CD8-positive, alpha-beta memory T cell (primary cell): ENCODE data around the gene NUP214. TPM values are rescaled to one million over a fixed set of nuclear protein-coding genes. Genes with fewer than 3 reads are reported as not detected.

Source experiments
- CTCF ChIA-PET: fragments of 350-600 bp; sonication (Branson Sonifier 250); formaldehyde crosslinking; loops from one replicate; lab custom pipeline; 2021; ENCODE audit warnings: antibody characterized with exemption; lab: Charles Lee
- POLR2A ChIA-PET: fragments of 350-600 bp; sonication (Branson Sonifier 250); formaldehyde crosslinking; loops from one replicate; lab custom pipeline; 2021; ENCODE audit warnings: antibody characterized with exemption; lab: Charles Lee
- DNase-seq, 5 donors: peaks; one replicate each; pipeline versions ENCODE4 v3.0.0 to v3.0.0-alpha.2; 2020 to 2022; ENCODE audit warnings: mixed read lengths in 1 of 5
- H3K27ac ChIP-seq: one replicate; pipeline ENCODE4 v1.7.0; 2013; ENCODE audit warnings: low read depth, mild to moderate bottlenecking, low read length, moderate library complexity
- H3K27me3 ChIP-seq: 2 replicates; pipeline ENCODE4 v1.7.0; 2013; ENCODE audit warnings: low read length, mild to moderate bottlenecking; ENCODE audit not compliant: insufficient read depth, poor library complexity, severe bottlenecking
- H3K36me3 ChIP-seq: 2 replicates; pipeline ENCODE4 v1.7.0; 2013; ENCODE audit warnings: mild to moderate bottlenecking, low read length, moderate library complexity; ENCODE audit not compliant: insufficient read depth
- H3K4me1 ChIP-seq: 2 replicates; pipeline ENCODE4 v1.7.0; 2013; ENCODE audit warnings: mild to moderate bottlenecking, low read length, moderate library complexity; ENCODE audit not compliant: insufficient read depth
- H3K4me3 ChIP-seq: 2 replicates; pipeline ENCODE4 v1.7.0; 2013; ENCODE audit warnings: mild to moderate bottlenecking, low read length
- H3K9me3 ChIP-seq: 2 replicates; pipeline ENCODE4 v1.7.0; 2013; ENCODE audit warnings: mild to moderate bottlenecking, low read length
- H3K27ac Mint-ChIP-seq, 8 donors: one replicate each; pipeline ENCODE4 v1.8.0; 2020 to 2021; ENCODE audit warnings: mixed read lengths in 8 of 8, mild to moderate bottlenecking in 6 of 8, inconsistent platforms in 3 of 8, moderate library complexity in 3 of 8
- H3K27me3 Mint-ChIP-seq, 2 donors: one replicate each; pipeline ENCODE4 v1.8.0; 2020 to 2021; ENCODE audit warnings: mixed read lengths in 2 of 2, mild to moderate bottlenecking in 1 of 2, moderate library complexity in 1 of 2
- H3K36me3 Mint-ChIP-seq, 3 donors: one replicate each; pipeline ENCODE4 v1.8.0; 2020 to 2021; ENCODE audit warnings: mixed read lengths in 3 of 3, inconsistent platforms in 1 of 3, mild to moderate bottlenecking in 1 of 3
- H3K4me1 Mint-ChIP-seq, 3 donors: one replicate each; pipeline ENCODE4 v1.8.0; 2020 to 2021; ENCODE audit warnings: mixed read lengths in 3 of 3, inconsistent platforms in 1 of 3, mild to moderate bottlenecking in 1 of 3
- H3K4me3 Mint-ChIP-seq, 7 donors: one replicate each; pipeline ENCODE4 v1.8.0; 2020 to 2021; ENCODE audit warnings: mixed read lengths in 7 of 7, mild to moderate bottlenecking in 6 of 7, moderate library complexity in 4 of 7, inconsistent platforms in 2 of 7
- H3K9me3 Mint-ChIP-seq, 5 donors: one replicate each; pipeline ENCODE4 v1.8.0; 2020 to 2022; ENCODE audit warnings: mixed read lengths in 5 of 5, mild to moderate bottlenecking in 3 of 5, moderate library complexity in 2 of 5, inconsistent platforms in 1 of 5
- polyA plus RNA-seq: library from polyadenylated mRNA; unstranded; fragments of 300-500 nt; fragmentation: Illumina TruSeq; gene quantifications from one replicate; pipeline ENCODE4 v1.2.3, GENCODE V29; 2021
- total RNA-seq, 2 experiments: library from RNA; stranded (reverse); gene quantifications; one replicate each; pipeline ENCODE4 v1.2.3, GENCODE V29; 2021

Gene NUP214
- total and polyA plus RNA-seq, 3 experiments from 2014 or later: 21.3 to 69.5 (median 69.2) TPM

DNA sequence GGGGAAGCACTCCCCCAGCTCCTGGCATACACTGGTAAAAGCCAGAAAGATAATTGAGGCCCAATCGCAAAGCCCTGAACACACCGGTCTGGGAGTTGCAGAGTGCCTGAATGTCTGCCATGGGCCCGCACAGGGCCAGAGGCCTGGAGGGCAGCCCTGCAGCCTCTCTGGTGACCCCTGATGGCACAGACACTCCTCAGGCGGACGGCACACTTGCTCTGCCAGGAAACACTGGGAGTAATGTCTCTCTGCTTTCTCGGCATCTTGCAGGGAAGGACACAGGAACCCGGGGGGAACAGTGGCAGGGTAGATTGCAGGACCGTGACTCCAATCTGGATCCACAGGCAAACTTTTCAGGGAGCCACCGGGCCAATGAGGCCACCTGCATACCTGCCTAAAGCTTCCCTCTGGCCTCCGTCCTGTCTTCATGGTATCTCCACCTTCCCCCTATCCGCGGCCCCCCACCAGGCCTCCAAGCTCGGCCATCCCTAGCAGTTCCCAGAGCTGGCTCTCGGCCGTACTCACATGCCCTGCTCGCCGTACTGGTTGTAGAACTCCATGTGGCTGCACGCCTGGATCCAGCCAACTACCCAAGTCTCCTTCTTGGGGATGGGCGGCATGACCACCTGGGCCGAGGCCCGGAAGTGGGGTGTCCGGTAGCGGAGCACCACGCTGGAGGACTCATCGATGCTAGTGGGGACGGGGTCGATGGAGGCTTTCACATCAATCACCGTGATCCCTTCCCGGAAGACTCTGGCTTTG, 150.1 kb downstream of the NUP214 start:
- H3K4me3 ChIP-seq: peak overlapping the region; percentile 82
- no peaks in the 10 kb centered on the region for H3K9me3 ChIP-seq
- peaks cover 0 to 2% of the 10 kb centered on the region in 2 donors for H3K27me3 Mint-ChIP-seq
- ChIA-PET POLR2A (interaction anchor here (0.6 to 13.6 kb wide), 6 partner anchors 9 to 73 kb away, joined by 3 to 300 read pairs (median 6); no protein-coding TSS in a partner anchor), CTCF (interaction anchor here (0.5 to 16.5 kb wide), 6 partner anchors 12 to 94 kb away, joined by 3 to 248 read pairs (median 4); no protein-coding TSS in a partner anchor)
- H3K4me1 ChIP-seq: peaks cover 37% of the 10 kb centered on the region
- peak overlapping the region; percentile 90 to 100 (median 96) for H3K4me3 Mint-ChIP-seq
- H3K4me1 Mint-ChIP-seq: peaks cover 35 to 42% (median 39%) of the 10 kb centered on the region in 3 donors
- no peaks in the 10 kb centered on the region for H3K9me3 Mint-ChIP-seq
- no peak for DNase-seq
- H3K36me3 ChIP-seq: peaks cover 4% of the 10 kb centered on the region
- H3K27ac Mint-ChIP-seq: peak overlapping the region; percentile 79 to 99 (median 96)
- H3K27me3 ChIP-seq: no peaks in the 10 kb centered on the region
- peak overlapping the region; percentile 94 for H3K27ac ChIP-seq
- peaks cover 3 to 48% (median 14%) of the 10 kb centered on the region in 3 donors for H3K36me3 Mint-ChIP-seq

DNA sequence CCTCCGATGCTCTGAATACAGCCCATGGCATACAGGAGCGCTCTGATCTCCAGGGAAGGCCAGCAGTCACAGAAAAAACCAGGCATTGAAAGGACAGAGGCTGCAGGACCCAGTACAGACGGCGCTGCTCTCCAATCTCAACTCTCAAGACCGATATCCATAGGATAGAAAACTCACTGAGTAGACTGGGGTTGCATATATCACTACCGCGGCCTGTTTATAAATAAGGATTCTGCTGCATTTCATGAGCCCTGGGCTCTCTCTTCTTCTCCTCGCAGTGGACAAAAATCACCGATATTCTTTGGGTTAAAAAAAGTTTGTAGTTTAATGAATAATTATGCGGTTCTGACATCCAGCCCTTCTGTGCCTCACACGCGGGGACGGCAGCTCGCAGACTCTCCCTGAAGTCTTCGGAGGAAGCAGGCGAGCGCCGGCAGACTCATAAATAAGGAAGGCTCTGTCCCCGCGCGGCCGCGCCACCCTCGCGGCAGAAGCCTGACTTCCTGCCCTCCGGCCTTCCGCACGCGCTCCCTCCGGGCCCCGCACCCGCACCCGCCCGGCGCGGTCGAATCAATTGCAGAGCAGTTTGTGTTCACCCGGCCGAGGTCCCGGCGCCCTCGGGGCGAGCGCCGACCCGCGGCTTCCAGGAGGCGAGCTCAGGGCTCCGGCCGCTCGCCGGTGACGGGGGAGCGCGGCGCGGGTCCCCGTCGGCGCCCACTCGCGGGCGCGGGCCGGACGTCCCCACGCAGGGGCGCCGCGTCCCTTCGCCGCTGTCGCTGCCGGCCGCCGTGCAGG, 150.9 kb downstream of the NUP214 start, which contains the start of gene FAM78A:
Gene FAM78A (minus strand): TSS at position 417 of the 795 bp plus-strand sequence. CDS start 331 bp downstream, at position 86.
- peaks cover 29% of the 10 kb centered on the region for H3K4me1 ChIP-seq
- H3K9me3 Mint-ChIP-seq: no peaks in the 10 kb centered on the region
- peak in 4 of 5 donors; percentile 28 to 68 (median 49) for DNase-seq
- H3K36me3 Mint-ChIP-seq: peaks cover 3 to 48% (median 14%) of the 10 kb centered on the region in 3 donors
- peak within 1 kb of the TSS; percentile 90 to 100 (median 96) for H3K4me3 Mint-ChIP-seq
- H3K4me1 Mint-ChIP-seq: peaks cover 27 to 39% (median 34%) of the 10 kb centered on the region in 3 donors
- no peaks in the 10 kb centered on the region for H3K27me3 ChIP-seq
- peaks cover 4% of the 10 kb centered on the region for H3K36me3 ChIP-seq
- peak within 1 kb of the TSS; percentile 94 for H3K27ac ChIP-seq
- H3K27ac Mint-ChIP-seq: peak within 1 kb of the TSS; percentile 79 to 99 (median 96)
- ChIA-PET POLR2A (interaction anchor here (0.6 to 13.6 kb wide), 4 partner anchors 12 to 74 kb away, joined by 3 to 300 read pairs (median 6); no protein-coding TSS in a partner anchor), CTCF (interaction anchor here (1.6 to 16.5 kb wide), 3 partner anchors 21 to 60 kb away, joined by 4 to 248 read pairs (median 12); no protein-coding TSS in a partner anchor)
- H3K4me3 ChIP-seq: peak within 1 kb of the TSS; percentile 82
- H3K27me3 Mint-ChIP-seq: peaks cover 0 to 2% of the 10 kb centered on the region in 2 donors
- no peaks in the 10 kb centered on the region for H3K9me3 ChIP-seq

DNA sequence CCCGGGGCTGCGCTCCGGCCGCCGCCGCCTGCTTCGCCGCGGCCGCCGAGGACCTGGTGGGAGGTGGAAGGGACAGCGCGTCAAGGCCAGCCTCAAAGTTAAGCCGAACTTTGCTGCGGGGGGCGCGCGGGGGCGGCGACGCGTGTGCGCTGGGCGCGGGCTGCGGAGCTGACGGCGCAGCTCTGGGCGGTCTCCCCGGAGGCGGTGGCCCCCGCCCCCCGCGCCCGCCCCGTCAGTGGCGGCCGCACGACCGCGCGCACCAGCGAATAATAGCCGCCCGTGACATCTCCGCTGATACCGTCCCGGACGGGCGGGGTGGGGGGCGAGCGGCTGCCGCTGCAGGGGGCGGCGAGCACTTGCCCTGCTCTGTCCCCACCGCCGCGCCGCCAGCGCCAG, 151.5 kb downstream of the NUP214 start:
- Mint-ChIP-seq H3K4me1 (peaks cover 25 to 37% (median 32%) of the 10 kb centered on the region in 3 donors), H3K9me3 (no peaks in the 10 kb centered on the region), H3K4me3 (peak overlapping the region; percentile 41 to 98 (median 59)), H3K27me3 (peaks cover 0 to 2% of the 10 kb centered on the region in 2 donors), H3K36me3 (peaks cover 3 to 43% (median 14%) of the 10 kb centered on the region in 3 donors), H3K27ac (peak overlapping the region in 1 of 8 donors; percentile 96)
- Histone ChIP-seq H3K4me3 (peak overlapping the region; percentile 54), H3K4me1 (peaks cover 26% of the 10 kb centered on the region), H3K27ac (peak overlapping the region; percentile 67), H3K27me3 (no peaks in the 10 kb centered on the region), H3K36me3 (peaks cover 4% of the 10 kb centered on the region), H3K9me3 (no peaks in the 10 kb centered on the region)
- peak; percentile 38 to 72 (median 48) for DNase-seq
- CTCF ChIA-PET: interaction anchor here (1.6 to 16.5 kb wide), 2 partner anchors 22 to 35 kb away, joined by 4 to 248 read pairs; no protein-coding TSS in a partner anchor
- POLR2A ChIA-PET: interaction anchor here (1.7 to 13.6 kb wide), 3 partner anchors 13 to 39 kb away, joined by 5 to 300 read pairs (median 6); no protein-coding TSS in a partner anchor

DNA sequence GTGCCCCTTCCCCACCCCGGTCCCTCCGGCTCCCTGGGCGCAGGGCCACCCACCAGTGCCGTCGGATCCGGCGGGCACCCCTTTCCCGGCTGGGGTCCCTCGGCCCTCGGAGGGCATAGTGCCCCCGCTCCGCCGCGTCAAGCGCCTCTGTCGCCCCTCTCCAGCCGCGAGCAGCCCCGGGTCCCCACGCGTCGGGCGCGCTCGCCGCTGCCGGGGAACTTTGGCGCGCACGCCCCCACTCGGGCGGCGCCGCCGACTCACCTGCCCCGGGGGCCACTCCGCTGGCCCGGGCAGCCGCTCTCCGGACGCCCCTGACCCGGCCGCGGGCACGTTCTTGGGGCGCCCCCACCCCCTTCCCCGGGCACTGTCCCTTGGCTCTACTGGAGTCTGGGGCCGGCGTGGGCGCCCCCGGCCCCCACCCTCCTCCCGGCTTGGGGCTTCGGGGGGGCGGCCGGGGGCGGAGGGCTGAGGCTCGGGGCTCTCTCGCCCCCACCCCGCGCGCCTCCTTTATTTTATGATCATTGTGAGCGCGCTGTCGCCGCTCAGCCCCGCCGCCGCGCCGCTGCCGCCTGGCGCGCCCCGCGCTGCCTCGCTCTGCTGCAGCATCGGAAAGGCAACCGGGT, 152.0 kb downstream of the NUP214 start:
- DNase-seq: peak in 3 of 5 donors; percentile 38 to 62 (median 51)
- Histone ChIP-seq H3K4me3 (peak overlapping the region; percentile 54), H3K27me3 (no peaks in the 10 kb centered on the region), H3K9me3 (no peaks in the 10 kb centered on the region), H3K36me3 (peaks cover 4% of the 10 kb centered on the region), H3K27ac (peak overlapping the region; percentile 67), H3K4me1 (peaks cover 26% of the 10 kb centered on the region)
- ChIA-PET POLR2A (interaction anchor here (0.9 to 13.6 kb wide), 8 partner anchors 8 to 96 kb away, joined by 3 to 300 read pairs (median 8); no protein-coding TSS in a partner anchor), CTCF (interaction anchor here (1.4 to 16.5 kb wide), 4 partner anchors 9 to 36 kb away, joined by 4 to 248 read pairs (median 6); no protein-coding TSS in a partner anchor)
- Mint-ChIP-seq H3K27me3 (peaks cover 0 to 2% of the 10 kb centered on the region in 2 donors), H3K4me1 (peaks cover 25 to 37% (median 32%) of the 10 kb centered on the region in 3 donors), H3K27ac (peak overlapping the region in 1 of 8 donors; percentile 92), H3K36me3 (peaks cover 3 to 39% (median 14%) of the 10 kb centered on the region in 3 donors), H3K9me3 (peaks cover 0 to 1% (median 0%) of the 10 kb centered on the region in 5 donors), H3K4me3 (peak overlapping the region in 5 of 7 donors; percentile 19 to 85 (median 74))

DNA sequence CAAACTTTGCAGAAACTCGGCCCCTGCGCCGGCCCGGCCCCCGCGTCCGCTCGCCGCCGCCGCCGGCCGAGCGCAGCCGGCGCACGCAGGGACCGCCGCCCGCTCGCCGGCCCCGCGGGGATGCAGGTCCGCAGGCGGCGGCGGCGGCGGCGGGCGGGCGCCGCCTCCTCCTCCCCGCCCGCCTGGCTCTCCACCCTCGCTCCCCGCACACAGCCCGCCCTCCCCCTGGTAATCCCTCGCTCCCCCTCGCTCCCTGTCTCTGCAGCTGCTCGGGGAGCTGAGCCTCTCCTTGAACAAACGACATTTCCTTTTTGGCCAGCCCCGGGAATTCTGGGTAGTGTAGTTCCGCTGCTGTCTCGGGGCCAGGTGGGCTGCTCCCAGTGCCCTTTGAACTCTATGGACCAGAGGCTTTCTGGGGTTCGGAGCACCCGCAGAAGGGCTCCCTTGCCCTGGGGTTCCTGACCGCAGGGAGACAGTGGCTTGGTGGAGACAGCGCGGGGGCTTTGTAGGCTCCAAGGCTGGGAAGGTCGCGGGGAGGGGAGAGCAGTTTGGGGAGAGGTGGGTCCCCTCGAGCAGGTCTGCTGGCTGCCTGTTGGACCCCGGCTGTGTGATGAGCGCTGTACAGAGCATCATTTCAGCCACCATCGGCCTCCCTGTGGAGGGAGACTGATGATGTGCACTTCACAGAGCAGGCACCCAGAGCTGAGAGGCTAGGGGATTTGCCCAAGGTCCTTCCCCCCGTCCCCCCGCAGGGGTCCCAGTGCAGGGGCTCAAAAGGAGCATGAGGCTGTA, 152.7 kb downstream of the NUP214 start:
- Histone ChIP-seq H3K9me3 (no peaks in the 10 kb centered on the region), H3K27me3 (no peaks in the 10 kb centered on the region), H3K4me3 (peak overlapping the region; percentile 52), H3K36me3 (peaks cover 4% of the 10 kb centered on the region), H3K4me1 (peaks cover 26% of the 10 kb centered on the region), H3K27ac (peak overlapping the region; percentile 67)
- peaks cover 0 to 2% of the 10 kb centered on the region in 2 donors for H3K27me3 Mint-ChIP-seq
- ChIA-PET POLR2A (interaction anchor here (0.9 to 2.4 kb wide), 8 partner anchors 8 to 95 kb away, joined by 3 to 18 read pairs (median 6); no protein-coding TSS in a partner anchor), CTCF (interaction anchor here (0.7 to 2.3 kb wide), 5 partner anchors 10 to 58 kb away, joined by 3 to 8 read pairs (median 5); no protein-coding TSS in a partner anchor)
- peaks cover 3 to 35% (median 12%) of the 10 kb centered on the region in 3 donors for H3K36me3 Mint-ChIP-seq
- peak; percentile 59 to 78 (median 63) for DNase-seq
- peak overlapping the region; percentile 79 to 94 (median 88) for H3K4me3 Mint-ChIP-seq
- H3K4me1 Mint-ChIP-seq: peaks cover 25 to 36% (median 28%) of the 10 kb centered on the region in 3 donors
- H3K27ac Mint-ChIP-seq: peak overlapping the region; percentile 87 to 98 (median 95)
- peaks cover 0 to 1% (median 0%) of the 10 kb centered on the region in 5 donors for H3K9me3 Mint-ChIP-seq

DNA sequence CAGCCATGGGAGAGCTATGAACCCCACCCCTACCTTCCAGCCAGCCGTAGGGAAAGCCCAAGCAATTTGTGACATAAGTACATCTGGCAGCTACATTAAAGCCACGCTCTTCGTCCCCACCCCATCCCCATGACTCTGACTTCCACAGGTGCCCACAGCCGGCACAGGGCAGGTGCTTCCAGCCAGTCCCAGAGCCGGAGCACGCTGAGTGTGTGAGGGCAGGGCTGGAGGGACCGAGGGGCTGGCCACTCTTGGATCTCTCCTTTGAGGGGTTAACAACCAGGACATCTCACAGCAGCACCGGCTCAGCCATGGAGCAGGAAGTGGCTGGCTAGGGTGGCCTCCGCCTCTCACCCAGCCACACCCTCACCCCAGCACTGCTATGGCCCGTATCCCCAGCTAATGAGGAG, 153.3 kb downstream of the NUP214 start:
- Histone ChIP-seq H3K4me3 (peak overlapping the region; percentile 52), H3K27ac (peak overlapping the region; percentile 60), H3K9me3 (no peaks in the 10 kb centered on the region), H3K36me3 (peaks cover 4% of the 10 kb centered on the region), H3K4me1 (peaks cover 26% of the 10 kb centered on the region), H3K27me3 (no peaks in the 10 kb centered on the region)
- POLR2A ChIA-PET: interaction anchor here (1.0 to 2.4 kb wide), 7 partner anchors 9 to 95 kb away, joined by 3 to 18 read pairs (median 7); no protein-coding TSS in a partner anchor
- DNase-seq: peak in 3 of 5 donors; percentile 43 to 58 (median 47)
- H3K27me3 Mint-ChIP-seq: peaks cover 0 to 2% of the 10 kb centered on the region in 2 donors
- peaks cover 0 to 1% (median 0%) of the 10 kb centered on the region in 5 donors for H3K9me3 Mint-ChIP-seq
- peaks cover 0 to 29% (median 6%) of the 10 kb centered on the region in 3 donors for H3K36me3 Mint-ChIP-seq
- CTCF ChIA-PET: interaction anchor here (0.7 to 2.3 kb wide), 5 partner anchors 10 to 57 kb away, joined by 3 to 8 read pairs (median 5); no protein-coding TSS in a partner anchor
- peak overlapping the region; percentile 87 to 98 (median 95) for H3K27ac Mint-ChIP-seq
- H3K4me1 Mint-ChIP-seq: peaks cover 25 to 38% (median 30%) of the 10 kb centered on the region in 3 donors
- H3K4me3 Mint-ChIP-seq: peak overlapping the region; percentile 79 to 94 (median 88)
